Measurements from ENCODE around the gene CAMK1D. TPM values are rescaled to one million over a fixed set of nuclear protein-coding genes. Genes with fewer than 3 reads are reported as not detected.

CAMK1D gene
- total and polyA plus RNA-seq, 8 donors: 1.4 to 26.9 (median 3.9) TPM

- Histone ChIP-seq H3K27me3 (no peaks in the 10 kb centered on the region), H3K27ac (peak overlapping the region in 2 of 5 donors; percentile 10 to 18), H3K36me3 (no peaks in the 10 kb centered on the region), H3K9me3 (peaks cover 0 to 11% (median 0%) of the 10 kb centered on the region in 4 donors), H3K4me3 (no peak overlapping the region), H3K4me1 (peaks cover 0 to 32% (median 15%) of the 10 kb centered on the region in 4 donors)
- WGBS, 5 donors: 37 to 55% (median 46%) methylated on average over 15 to 17 of the region's 17 CpGs
- peak; percentile 37 to 64 for DNase-seq
- TF ChIP-seq POLR2AphosphoS5 (IDR thresholded peaks at IDR 0.05) (peak in 1 of 3 donors; percentile 23), CTCF (IDR thresholded peaks at IDR 0.05) (no peak)
- intact Hi-C loops (cut with DNase I; ENCODE audit: low total_unique reads): no loop called here
Measured at GRCh38 chr10:12389154-12389734, 39.9 kb downstream of the CAMK1D start.

GRCh38 chr10:12390733-12391132 lies 41.4 kb downstream of the CAMK1D start:
- 63 to 78% (median 71%) methylated on average over 7 of the region's 7 CpGs for WGBS, 5 donors

GRCh38 chr10:12391206-12391605 lies 41.9 kb downstream of the CAMK1D start:
- peaks cover 0 to 32% (median 16%) of the 10 kb centered on the region in 4 donors for H3K4me1 ChIP-seq
- H3K27ac ChIP-seq: no peak overlapping the region
- no peaks in the 10 kb centered on the region for H3K9me3 ChIP-seq
- no peaks in the 10 kb centered on the region for H3K36me3 ChIP-seq
- 32 to 37% (median 35%) methylated on average over 7 of the region's 7 CpGs for WGBS, 5 donors
- DNase-seq: no peak
- intact Hi-C loops (cut with DNase I; ENCODE audit: low total_unique reads): no loop called here
- H3K4me3 ChIP-seq: no peak overlapping the region
- peaks cover 0 to 4% (median 0%) of the 10 kb centered on the region in 3 donors for H3K27me3 ChIP-seq
- TF ChIP-seq POLR2A (IDR thresholded peaks at IDR 0.05) (no peak), EP300 (IDR thresholded peaks at IDR 0.05) (no peak), CTCF (IDR thresholded peaks at IDR 0.05) (no peak), POLR2AphosphoS5 (IDR thresholded peaks at IDR 0.05) (no peak)

More at GRCh38 chr10:12390733-12391132, 41.4 kb downstream of the CAMK1D start:
- DNase-seq: peak in 1 of 2 donors; percentile 65
- Histone ChIP-seq H3K4me1 (peaks cover 0 to 32% (median 15%) of the 10 kb centered on the region in 4 donors), H3K27ac (peak overlapping the region in 2 of 5 donors; percentile 17 to 18), H3K9me3 (no peaks in the 10 kb centered on the region), H3K36me3 (no peaks in the 10 kb centered on the region), H3K4me3 (no peak overlapping the region), H3K27me3 (no peaks in the 10 kb centered on the region)
- intact Hi-C loops (cut with DNase I; ENCODE audit: low total_unique reads): no loop called here
- TF ChIP-seq POLR2A (IDR thresholded peaks at IDR 0.05) (no peak), EP300 (IDR thresholded peaks at IDR 0.05) (no peak), POLR2AphosphoS5 (IDR thresholded peaks at IDR 0.05) (no peak), CTCF (IDR thresholded peaks at IDR 0.05) (no peak)

- intact Hi-C loops (cut with DNase I; ENCODE audit: low total_unique reads): no loop called here
- WGBS, 5 donors: 90 to 96% (median 95%) methylated on average over 13 of the region's 13 CpGs
- Histone ChIP-seq H3K4me3 (no peak overlapping the region), H3K27me3 (peaks cover 0 to 10% (median 0%) of the 10 kb centered on the region in 3 donors), H3K9me3 (no peaks in the 10 kb centered on the region), H3K4me1 (peaks cover 0 to 41% (median 19%) of the 10 kb centered on the region in 4 donors), H3K36me3 (no peaks in the 10 kb centered on the region), H3K27ac (no peak overlapping the region)
- no peak for TF ChIP-seq POLR2AphosphoS5 (IDR thresholded peaks at IDR 0.05)
- TF ChIP-seq EP300 (IDR thresholded peaks at IDR 0.05): no peak
- no peak for TF ChIP-seq POLR2A (IDR thresholded peaks at IDR 0.05)
- TF ChIP-seq CTCF (IDR thresholded peaks at IDR 0.05): no peak
- DNase-seq: no peak
Measured at GRCh38 chr10:12393831-12394230, 44.5 kb downstream of the CAMK1D start.

Data from stomach (tissue), 9 donors.